Measurements from ENCODE around the gene FKBP1B.
"Not testable (repeated sequence)": the region's sequence is repeated elsewhere in the genome, so short reads cannot be mapped to it uniquely, and the experiment has no call there.

The FKBP1B gene

DNA sequence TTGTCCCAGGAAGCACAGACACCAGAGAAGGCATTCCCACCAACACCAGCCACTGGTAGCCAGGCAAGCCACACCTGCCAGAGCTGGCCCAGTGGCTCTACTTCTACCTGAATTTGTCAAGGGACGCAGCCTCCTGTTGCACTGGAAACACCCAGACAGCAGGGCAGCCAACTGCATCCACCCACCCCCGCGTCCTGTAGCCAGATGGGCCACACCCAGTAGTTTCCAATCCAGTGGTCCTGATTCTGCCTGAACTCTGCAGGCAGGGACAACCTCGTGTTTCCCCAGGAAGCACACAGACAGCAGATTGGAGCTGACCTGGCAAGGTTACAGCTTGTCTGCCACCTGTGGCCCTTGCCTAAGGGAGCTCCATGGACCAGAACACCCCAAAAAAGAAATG lies 55.4 kb downstream of the FKBP1B start:
- no peak for DNase-seq

DNA sequence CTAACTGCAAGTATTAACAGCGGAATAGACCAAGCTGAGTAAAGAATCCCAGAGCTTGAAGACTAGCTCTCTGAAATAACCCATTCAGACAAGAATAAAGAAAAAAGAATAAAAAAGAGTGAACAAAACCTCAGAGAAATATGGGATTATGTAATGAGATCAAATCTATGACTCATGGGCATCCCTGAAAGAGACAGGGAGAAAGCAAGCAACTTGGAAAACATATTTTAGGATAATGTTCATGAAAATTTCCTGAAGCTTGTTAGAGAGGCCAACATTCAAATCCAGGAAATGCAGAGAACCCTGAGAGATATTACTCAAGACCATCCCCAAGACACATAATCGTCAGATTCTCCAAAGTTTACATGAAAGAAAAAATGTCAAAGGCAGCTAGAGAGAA lies 56.3 kb downstream of the FKBP1B start:
- DNase-seq, result no peak

DNA sequence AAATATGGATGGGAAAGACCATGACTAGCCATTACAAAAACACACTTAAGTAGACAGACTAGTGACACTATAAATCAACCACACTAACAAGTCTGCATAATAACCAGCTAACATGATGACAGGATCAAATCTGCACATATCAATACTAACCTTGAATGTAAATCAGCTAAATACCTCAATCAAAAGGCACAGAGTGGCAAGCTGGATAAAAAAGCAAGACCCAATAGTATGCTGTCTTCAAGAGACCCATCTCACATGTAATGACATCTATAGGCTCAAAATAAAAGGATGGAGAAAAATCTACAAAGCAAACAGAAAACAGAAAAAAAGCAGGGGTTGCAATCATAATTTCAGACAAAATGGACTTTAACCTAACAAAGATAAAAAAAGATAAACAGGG lies 57.2 kb downstream of the FKBP1B start:
- no peak for DNase-seq

DNA sequence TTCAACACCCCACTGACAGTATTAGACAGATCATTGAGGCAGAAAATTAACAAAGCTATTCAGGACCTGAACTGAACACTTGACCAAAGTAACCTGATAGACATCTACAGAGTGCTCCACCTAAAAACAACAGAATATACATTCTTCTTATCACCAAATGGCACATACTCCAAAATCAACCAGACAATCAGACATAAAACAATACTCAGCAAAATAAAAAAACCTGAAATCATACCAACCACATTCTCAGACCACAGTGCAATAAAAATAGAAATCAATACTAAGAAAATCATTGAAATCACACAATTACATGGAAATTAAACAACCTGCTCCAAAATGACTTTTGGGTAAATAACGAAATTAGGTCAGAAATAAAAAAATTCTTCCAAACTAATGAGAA lies 57.8 kb downstream of the FKBP1B start:
- DNase-seq, result no peak

DNA sequence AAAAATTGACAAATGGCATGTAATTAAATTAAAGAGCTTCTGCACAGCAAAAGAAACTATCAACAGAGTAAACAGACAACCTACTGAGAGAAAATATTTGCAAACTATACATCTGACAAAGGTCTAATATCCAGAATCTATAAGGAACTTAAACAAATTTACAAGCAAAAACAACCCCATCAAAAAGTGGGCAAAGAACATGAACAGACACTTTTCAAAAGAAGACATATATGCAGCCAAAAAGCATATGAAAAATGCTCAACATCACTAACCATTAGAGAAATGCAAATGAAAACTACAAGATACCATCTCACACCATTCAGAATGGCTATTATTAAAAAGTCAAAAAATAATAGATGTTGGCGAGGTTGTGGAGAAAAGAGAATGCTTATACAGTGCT lies 59.9 kb downstream of the FKBP1B start:
- not testable (repeated sequence) for DNase-seq

DNA sequence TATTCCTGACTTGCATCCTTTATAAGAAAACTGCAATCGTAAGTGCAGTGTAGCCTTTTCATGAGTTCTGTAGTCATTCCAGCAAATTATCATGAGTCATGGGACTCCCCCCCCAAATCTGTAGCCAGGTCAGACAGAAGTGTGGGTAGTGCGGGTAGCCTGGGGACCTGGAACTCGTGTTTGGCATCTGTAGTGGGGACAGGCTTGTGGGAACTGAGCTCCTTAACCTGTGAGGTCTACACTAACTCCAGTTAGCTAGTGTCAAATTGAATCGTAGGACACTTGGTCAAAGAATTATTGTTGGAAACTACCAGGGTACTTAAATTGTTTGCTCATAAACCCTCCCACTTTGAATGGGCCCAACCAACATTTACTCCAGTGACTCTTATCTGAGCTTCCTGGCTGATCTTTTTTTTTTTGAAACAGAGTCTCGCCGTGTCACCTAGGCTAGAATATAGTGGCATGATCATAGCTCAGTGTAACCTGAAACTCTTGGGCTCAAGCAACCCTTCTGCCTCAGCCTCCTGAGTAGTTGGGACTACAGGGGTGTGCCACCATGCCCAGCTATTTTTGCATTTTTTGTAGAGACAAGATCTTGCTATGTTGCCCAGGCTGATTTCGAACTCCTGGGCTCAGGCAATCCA lies 61.2 kb downstream of the FKBP1B start:
- DNase-seq, result no peak

DNA sequence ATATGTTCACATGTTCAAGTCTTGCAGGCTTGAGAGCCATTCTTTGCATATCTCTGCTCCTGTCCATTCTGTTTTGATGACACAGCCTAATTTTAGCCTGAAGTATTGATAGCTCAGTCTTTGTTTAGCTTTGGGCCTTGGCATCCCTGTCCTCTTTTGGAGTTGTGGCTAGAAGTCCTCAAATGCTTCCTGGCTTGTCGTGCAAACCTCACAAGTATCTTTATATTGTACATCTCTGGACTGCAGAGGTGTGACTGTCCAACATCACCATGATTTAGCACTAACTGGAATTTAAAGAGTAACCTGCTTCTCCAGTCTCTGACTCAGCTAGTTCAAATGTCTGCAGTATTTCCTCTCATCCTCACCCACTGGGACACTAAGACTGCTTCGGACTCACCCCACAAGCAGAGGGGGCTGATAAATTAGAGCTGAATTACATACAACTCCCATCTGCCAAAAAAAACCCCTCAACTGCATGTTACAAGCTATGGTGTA lies 61.9 kb downstream of the FKBP1B start:
- DNase-seq, result no peak
